Activated CD4-positive, alpha-beta memory T cell treated with anti-CD3 and anti-CD28 coated beads for 36 hours (primary cell): ENCODE results near the gene KRT31. TPM values are rescaled to one million over a fixed set of nuclear protein-coding genes. Genes with fewer than 3 reads are reported as not detected.
"Not testable (repeated sequence)": the region's sequence is repeated elsewhere in the genome, so short reads cannot be mapped to it uniquely, and the experiment has no call there.

Experiments used
- CTCF ChIA-PET: fragments of 350-600 bp; sonication (Branson Sonifier 250); formaldehyde crosslinking; loops from one replicate; lab custom pipeline; 2021; ENCODE audit warnings: antibody characterized with exemption, inconsistent platforms; lab: Charles Lee
- POLR2A ChIA-PET: fragments of 350-600 bp; sonication (Branson Sonifier 250); formaldehyde crosslinking; loops from one replicate; lab custom pipeline; 2021; ENCODE audit warnings: antibody characterized with exemption; lab: Charles Lee
- DNase-seq: peaks from one replicate; pipeline ENCODE4 v3.0.0-alpha.2; 2020
- H3K27ac Mint-ChIP-seq: one replicate; pipeline ENCODE4 v1.8.0; 2021; ENCODE audit warnings: mixed read lengths
- H3K27me3 Mint-ChIP-seq: one replicate; pipeline ENCODE4 v1.8.0; 2021; ENCODE audit warnings: mixed read lengths
- H3K36me3 Mint-ChIP-seq: one replicate; pipeline ENCODE4 v1.8.0; 2021; ENCODE audit warnings: mixed read lengths
- H3K4me1 Mint-ChIP-seq: one replicate; pipeline ENCODE4 v1.8.0; 2021; ENCODE audit warnings: low read depth, mixed read lengths
- H3K4me3 Mint-ChIP-seq: one replicate; pipeline ENCODE4 v1.8.0; 2021; ENCODE audit warnings: mild to moderate bottlenecking, mixed read lengths
- H3K9me3 Mint-ChIP-seq: one replicate; pipeline ENCODE4 v1.8.0; 2021; ENCODE audit warnings: mixed read lengths
- intact Hi-C: fragments of 100-400 bp; cut with micrococcal nuclease; formaldehyde crosslinking; loops from one replicate; pipeline ENCODE4 v1.15.1; 2023
- total RNA-seq, 2 experiments: library from RNA; stranded (reverse); gene quantifications; one replicate each; pipeline ENCODE4 v1.2.3, GENCODE V29; 2021

The KRT31 gene
- total RNA-seq, 2 experiments from 2014 or later: not detected

GRCh38 chr17:41430376-41430775 lies 33.0 kb upstream of the KRT31 start:
- H3K27me3 Mint-ChIP-seq, H3K9me3 Mint-ChIP-seq, H3K27ac Mint-ChIP-seq, CTCF ChIA-PET, H3K4me1 Mint-ChIP-seq, DNase-seq, H3K4me3 Mint-ChIP-seq, intact Hi-C loops, H3K36me3 Mint-ChIP-seq: not testable (repeated sequence)
- POLR2A ChIA-PET: interaction anchor here (0.5 kb wide), 1 partner anchor 34 kb away, joined by 3 read pairs; no protein-coding TSS in a partner anchor

GRCh38 chr17:41429667-41430066 lies 32.3 kb upstream of the KRT31 start:
- Mint-ChIP-seq H3K4me3 (no peak overlapping the region), H3K27me3 (peaks cover 2% of the 10 kb centered on the region), H3K27ac (no peak overlapping the region), H3K9me3 (no peaks in the 10 kb centered on the region), H3K36me3 (no peaks in the 10 kb centered on the region), H3K4me1 (no peaks in the 10 kb centered on the region)
- CTCF ChIA-PET: no interaction called here
- intact Hi-C loops: no loop called here
- POLR2A ChIA-PET: no interaction called here
- DNase-seq: no peak

GRCh38 chr17:41428591-41429291 lies 31.3 kb upstream of the KRT31 start:
- POLR2A ChIA-PET: no interaction called here
- Mint-ChIP-seq H3K36me3 (no peaks in the 10 kb centered on the region), H3K9me3 (no peaks in the 10 kb centered on the region), H3K27ac (no peak overlapping the region), H3K27me3 (peaks cover 2% of the 10 kb centered on the region), H3K4me1 (no peaks in the 10 kb centered on the region), H3K4me3 (no peak overlapping the region)
- CTCF ChIA-PET: no interaction called here
- intact Hi-C loops: no loop called here
- no peak for DNase-seq

- intact Hi-C loops: no loop called here
- Mint-ChIP-seq H3K27ac (no peak within 1 kb of the TSS), H3K36me3 (no peaks in the 10 kb centered on the region), H3K9me3 (no peaks in the 10 kb centered on the region), H3K4me1 (peaks cover 3% of the 10 kb centered on the region), H3K4me3 (no peak within 1 kb of the TSS), H3K27me3 (no peaks in the 10 kb centered on the region)
- ChIA-PET POLR2A (no interaction called here), CTCF (no interaction called here)
- DNase-seq: no peak
Observed at GRCh38 chr17:41424111-41424635, 26.8 kb upstream of the KRT31 start, which contains the start of gene KRT37. TSS of gene KRT37 (minus strand) at chr17:41424585. CDS start at chr17:41424523, 62 bp downstream.

GRCh38 chr17:41422586-41422985 lies 25.2 kb upstream of the KRT31 start:
- H3K27ac Mint-ChIP-seq, intact Hi-C loops, H3K36me3 Mint-ChIP-seq, H3K27me3 Mint-ChIP-seq, DNase-seq, H3K9me3 Mint-ChIP-seq, H3K4me1 Mint-ChIP-seq, H3K4me3 Mint-ChIP-seq, POLR2A ChIA-PET, CTCF ChIA-PET: not testable (repeated sequence)

- intact Hi-C loops: no loop called here
- no peak for DNase-seq
- Mint-ChIP-seq H3K4me1 (peaks cover 3% of the 10 kb centered on the region), H3K36me3 (no peaks in the 10 kb centered on the region), H3K27me3 (no peaks in the 10 kb centered on the region), H3K4me3 (no peak overlapping the region), H3K27ac (no peak overlapping the region), H3K9me3 (no peaks in the 10 kb centered on the region)
- POLR2A ChIA-PET: no interaction called here
- CTCF ChIA-PET: no interaction called here
Observed at GRCh38 chr17:41421617-41422016, 24.2 kb upstream of the KRT31 start.

GRCh38 chr17:41421116-41421515 lies 23.7 kb upstream of the KRT31 start:
- H3K4me1 Mint-ChIP-seq: peaks cover 3% of the 10 kb centered on the region
- ChIA-PET POLR2A (no interaction called here), CTCF (no interaction called here)
- no peak overlapping the region for H3K4me3 Mint-ChIP-seq
- no peak for DNase-seq
- H3K9me3 Mint-ChIP-seq: no peaks in the 10 kb centered on the region
- H3K36me3 Mint-ChIP-seq: no peaks in the 10 kb centered on the region
- intact Hi-C loops: no loop called here
- no peak overlapping the region for H3K27ac Mint-ChIP-seq
- H3K27me3 Mint-ChIP-seq: no peaks in the 10 kb centered on the region

- POLR2A ChIA-PET: no interaction called here
- intact Hi-C loops: no loop called here
- CTCF ChIA-PET: no interaction called here
- H3K27ac Mint-ChIP-seq: no peak overlapping the region
- no peaks in the 10 kb centered on the region for H3K27me3 Mint-ChIP-seq
- DNase-seq: no peak
- no peaks in the 10 kb centered on the region for H3K9me3 Mint-ChIP-seq
- H3K4me1 Mint-ChIP-seq: peaks cover 3% of the 10 kb centered on the region
- no peaks in the 10 kb centered on the region for H3K36me3 Mint-ChIP-seq
- no peak overlapping the region for H3K4me3 Mint-ChIP-seq
Observed at GRCh38 chr17:41420134-41420533, 22.7 kb upstream of the KRT31 start.

GRCh38 chr17:41419716-41420115 lies 22.3 kb upstream of the KRT31 start:
- Mint-ChIP-seq H3K36me3 (no peaks in the 10 kb centered on the region), H3K4me3 (no peak overlapping the region), H3K4me1 (peaks cover 3% of the 10 kb centered on the region), H3K27ac (no peak overlapping the region), H3K27me3 (no peaks in the 10 kb centered on the region), H3K9me3 (no peaks in the 10 kb centered on the region)
- DNase-seq: no peak
- CTCF ChIA-PET: no interaction called here
- intact Hi-C loops: no loop called here
- POLR2A ChIA-PET: no interaction called here

- Mint-ChIP-seq H3K36me3 (no peaks in the 10 kb centered on the region), H3K4me1 (peaks cover 3% of the 10 kb centered on the region), H3K27me3 (no peaks in the 10 kb centered on the region), H3K4me3 (no peak overlapping the region), H3K27ac (no peak overlapping the region), H3K9me3 (no peaks in the 10 kb centered on the region)
- POLR2A ChIA-PET: no interaction called here
- no peak for DNase-seq
- intact Hi-C loops: no loop called here
- CTCF ChIA-PET: interaction anchor here (0.8 to 1.5 kb wide), 7 partner anchors 10 to 547 kb away, joined by 3 to 8 read pairs (median 4); no protein-coding TSS in a partner anchor
Observed at GRCh38 chr17:41418116-41418860, 20.9 kb upstream of the KRT31 start.

- no peak for DNase-seq
- intact Hi-C loops: no loop called here
- no peaks in the 10 kb centered on the region for H3K9me3 Mint-ChIP-seq
- peaks cover 3% of the 10 kb centered on the region for H3K4me1 Mint-ChIP-seq
- ChIA-PET CTCF (interaction anchor here (0.6 to 1.5 kb wide), 8 partner anchors 10 to 546 kb away, joined by 3 to 8 read pairs (median 4); no protein-coding TSS in a partner anchor), POLR2A (no interaction called here)
- H3K36me3 Mint-ChIP-seq: no peaks in the 10 kb centered on the region
- H3K27ac Mint-ChIP-seq: no peak overlapping the region
- no peak overlapping the region for H3K4me3 Mint-ChIP-seq
- no peaks in the 10 kb centered on the region for H3K27me3 Mint-ChIP-seq
Observed at GRCh38 chr17:41417576-41418015, 20.2 kb upstream of the KRT31 start.

GRCh38 chr17:41417127-41417526 lies 19.7 kb upstream of the KRT31 start:
- ChIA-PET CTCF (interaction anchor here (0.6 to 1.5 kb wide), 9 partner anchors 9 to 546 kb away, joined by 3 to 8 read pairs (median 4); no protein-coding TSS in a partner anchor), POLR2A (no interaction called here)
- peaks cover 3% of the 10 kb centered on the region for H3K4me1 Mint-ChIP-seq
- H3K4me3 Mint-ChIP-seq: no peak overlapping the region
- no peaks in the 10 kb centered on the region for H3K9me3 Mint-ChIP-seq
- no peaks in the 10 kb centered on the region for H3K27me3 Mint-ChIP-seq
- H3K36me3 Mint-ChIP-seq: no peaks in the 10 kb centered on the region
- H3K27ac Mint-ChIP-seq: no peak overlapping the region
- no peak for DNase-seq
- intact Hi-C loops: no loop called here
